ENCODE results near the gene SPESP1.

DNA sequence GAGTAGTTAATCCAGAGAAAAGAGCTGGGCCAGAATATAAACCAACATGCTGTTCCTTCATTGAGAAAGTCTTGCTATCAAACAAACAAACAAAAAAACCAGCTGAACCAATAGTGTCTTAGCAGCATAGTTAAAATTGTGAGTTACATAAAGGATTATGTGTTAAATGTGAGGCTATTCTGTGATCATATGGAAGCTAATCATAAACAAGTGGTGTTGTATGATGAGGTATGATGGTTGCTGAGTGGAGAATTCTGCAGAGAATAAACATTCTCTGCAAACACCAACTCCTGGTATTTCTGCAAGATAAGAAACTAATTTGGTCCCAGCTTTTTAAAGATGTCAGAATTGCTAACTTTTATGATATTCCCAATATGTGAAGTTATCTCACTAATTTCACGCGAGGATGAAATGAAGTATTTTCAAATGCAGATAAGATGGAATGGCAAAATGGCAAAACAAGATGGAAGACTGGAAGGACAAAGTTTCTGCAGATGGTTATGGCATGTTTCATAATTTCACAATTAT is 22.9 kb upstream of the SPESP1 start:
- TF ChIP-seq, protein P1, sequence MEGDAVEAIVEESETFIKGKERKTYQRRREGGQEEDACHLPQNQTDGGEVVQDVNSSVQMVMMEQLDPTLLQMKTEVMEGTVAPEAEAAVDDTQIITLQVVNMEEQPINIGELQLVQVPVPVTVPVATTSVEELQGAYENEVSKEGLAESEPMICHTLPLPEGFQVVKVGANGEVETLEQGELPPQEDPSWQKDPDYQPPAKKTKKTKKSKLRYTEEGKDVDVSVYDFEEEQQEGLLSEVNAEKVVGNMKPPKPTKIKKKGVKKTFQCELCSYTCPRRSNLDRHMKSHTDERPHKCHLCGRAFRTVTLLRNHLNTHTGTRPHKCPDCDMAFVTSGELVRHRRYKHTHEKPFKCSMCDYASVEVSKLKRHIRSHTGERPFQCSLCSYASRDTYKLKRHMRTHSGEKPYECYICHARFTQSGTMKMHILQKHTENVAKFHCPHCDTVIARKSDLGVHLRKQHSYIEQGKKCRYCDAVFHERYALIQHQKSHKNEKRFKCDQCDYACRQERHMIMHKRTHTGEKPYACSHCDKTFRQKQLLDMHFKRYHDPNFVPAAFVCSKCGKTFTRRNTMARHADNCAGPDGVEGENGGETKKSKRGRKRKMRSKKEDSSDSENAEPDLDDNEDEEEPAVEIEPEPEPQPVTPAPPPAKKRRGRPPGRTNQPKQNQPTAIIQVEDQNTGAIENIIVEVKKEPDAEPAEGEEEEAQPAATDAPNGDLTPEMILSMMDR (IDR thresholded peaks at IDR 0.05): no peak
- no peak for TF ChIP-seq POLR2A (IDR thresholded peaks at IDR 0.05)

Data from prostate gland (tissue), 2 donors.